ENCODE results near the gene PNLDC1. TPM values are rescaled to one million over a fixed set of nuclear protein-coding genes. Genes with fewer than 3 reads are reported as not detected.
"Not testable (repeated sequence)": the region's sequence is repeated elsewhere in the genome, so short reads cannot be mapped to it uniquely, and the experiment has no call there.

Gene PNLDC1
- total RNA-seq, 1 donor from 2014 or later, result not detected

DNA sequence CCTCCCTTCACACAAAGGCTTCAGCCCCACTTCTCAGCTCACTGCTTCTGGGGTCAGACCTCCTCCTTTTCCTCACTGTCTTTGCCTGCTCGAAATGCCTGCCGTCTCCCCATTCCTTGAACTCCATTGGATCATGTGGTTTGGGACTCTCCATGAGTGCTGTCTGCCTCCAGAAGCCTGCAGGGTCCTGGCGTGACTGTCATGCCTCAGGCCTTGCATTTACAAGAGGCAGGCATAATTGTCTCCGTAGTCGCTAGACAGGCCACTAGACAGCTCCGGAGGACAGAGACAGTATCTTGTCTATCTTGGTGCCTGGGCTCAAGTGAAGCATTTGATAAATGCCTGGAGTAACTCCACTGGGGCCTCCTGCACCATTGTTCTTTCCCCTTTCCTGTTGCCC is 15.3 kb downstream of the PNLDC1 start:
- TF ChIP-seq, protein P1, sequence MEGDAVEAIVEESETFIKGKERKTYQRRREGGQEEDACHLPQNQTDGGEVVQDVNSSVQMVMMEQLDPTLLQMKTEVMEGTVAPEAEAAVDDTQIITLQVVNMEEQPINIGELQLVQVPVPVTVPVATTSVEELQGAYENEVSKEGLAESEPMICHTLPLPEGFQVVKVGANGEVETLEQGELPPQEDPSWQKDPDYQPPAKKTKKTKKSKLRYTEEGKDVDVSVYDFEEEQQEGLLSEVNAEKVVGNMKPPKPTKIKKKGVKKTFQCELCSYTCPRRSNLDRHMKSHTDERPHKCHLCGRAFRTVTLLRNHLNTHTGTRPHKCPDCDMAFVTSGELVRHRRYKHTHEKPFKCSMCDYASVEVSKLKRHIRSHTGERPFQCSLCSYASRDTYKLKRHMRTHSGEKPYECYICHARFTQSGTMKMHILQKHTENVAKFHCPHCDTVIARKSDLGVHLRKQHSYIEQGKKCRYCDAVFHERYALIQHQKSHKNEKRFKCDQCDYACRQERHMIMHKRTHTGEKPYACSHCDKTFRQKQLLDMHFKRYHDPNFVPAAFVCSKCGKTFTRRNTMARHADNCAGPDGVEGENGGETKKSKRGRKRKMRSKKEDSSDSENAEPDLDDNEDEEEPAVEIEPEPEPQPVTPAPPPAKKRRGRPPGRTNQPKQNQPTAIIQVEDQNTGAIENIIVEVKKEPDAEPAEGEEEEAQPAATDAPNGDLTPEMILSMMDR (IDR thresholded peaks at IDR 0.05; ENCODE audit: unreplicated experiment), result no peak
- H3K27ac Mint-ChIP-seq, result no peak overlapping the region
- H3K4me1 Mint-ChIP-seq (ENCODE audit: low read depth), result no peaks in the 10 kb centered on the region
- no peaks in the 10 kb centered on the region for H3K36me3 Mint-ChIP-seq (ENCODE audit: insufficient read depth)
- DNase-seq (ENCODE audit: low spot score, unreplicated experiment), result no peak
- H3K4me3 Mint-ChIP-seq (ENCODE audit: low read depth), result no peak overlapping the region
- H3K27me3 Mint-ChIP-seq, result peaks cover 41% of the 10 kb centered on the region
- no peaks in the 10 kb centered on the region for H3K9me3 Mint-ChIP-seq (ENCODE audit: low read depth)

DNA sequence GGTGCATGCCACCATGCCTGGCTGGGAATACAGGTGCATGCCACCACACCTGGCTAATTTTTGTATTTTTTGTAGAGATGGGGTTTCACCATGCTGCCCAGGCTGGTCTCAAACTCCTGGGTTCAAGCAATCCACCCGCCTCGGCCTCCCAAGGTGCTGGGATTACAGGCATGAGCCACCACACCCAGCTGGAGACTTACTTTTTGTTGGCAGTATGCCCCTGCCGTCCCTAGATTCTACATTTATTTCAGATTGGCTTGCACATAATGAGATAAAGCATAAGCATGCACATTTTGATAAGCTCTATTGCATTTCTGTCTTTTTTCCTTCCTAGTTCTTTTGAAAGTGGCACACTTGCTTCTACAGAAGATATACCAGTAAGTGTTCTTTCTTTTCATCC is 16.7 kb downstream of the PNLDC1 start:
- H3K9me3 Mint-ChIP-seq (ENCODE audit: low read depth); H3K36me3 Mint-ChIP-seq (ENCODE audit: insufficient read depth); DNase-seq (ENCODE audit: low spot score, unreplicated experiment); H3K27ac Mint-ChIP-seq; H3K4me3 Mint-ChIP-seq (ENCODE audit: low read depth); H3K4me1 Mint-ChIP-seq (ENCODE audit: low read depth): not testable (repeated sequence)
- peaks cover 47% of the 10 kb centered on the region for H3K27me3 Mint-ChIP-seq

DNA sequence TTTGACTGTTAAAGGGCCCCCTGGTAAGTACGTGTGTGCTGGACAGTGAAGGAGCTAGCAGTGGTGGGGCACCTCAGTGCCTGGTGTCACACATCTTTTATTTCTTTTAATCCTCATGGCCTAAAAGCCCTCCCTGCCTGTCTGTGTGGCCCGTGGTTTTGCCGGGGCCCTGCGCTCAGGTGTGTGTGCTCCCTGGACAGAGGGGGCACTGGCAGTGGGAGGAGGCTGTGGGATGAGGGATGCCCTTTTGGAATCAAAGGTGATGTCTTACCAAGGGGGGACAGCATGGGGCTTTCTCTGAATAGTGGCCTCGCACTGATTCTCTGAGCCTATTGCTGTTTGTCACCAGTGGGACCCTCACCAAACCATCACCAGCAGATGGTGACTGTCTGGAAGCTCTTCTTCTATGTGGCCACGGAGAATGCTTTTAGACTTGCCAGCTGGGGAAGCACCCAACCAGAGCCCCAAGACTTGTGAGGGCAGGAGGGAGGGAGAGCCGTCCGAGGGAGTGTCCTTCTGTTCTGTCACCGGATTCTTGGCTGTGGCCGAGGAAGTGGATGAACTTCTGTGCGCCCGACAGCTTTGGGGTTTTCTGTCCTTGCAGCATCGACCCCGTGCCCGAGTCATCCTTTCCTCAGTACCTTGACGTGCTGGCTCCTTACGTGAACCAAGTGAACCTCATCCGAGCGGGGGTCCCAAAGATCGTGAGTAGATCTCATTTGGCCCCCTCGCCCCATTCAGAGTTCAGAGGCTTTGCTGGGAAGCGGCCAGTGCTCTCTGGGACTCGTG is 18.1 kb downstream of the PNLDC1 start:
- TF ChIP-seq, protein P1 (IDR thresholded peaks at IDR 0.05; ENCODE audit: unreplicated experiment), result no peak
- Mint-ChIP-seq H3K4me1 (ENCODE audit: low read depth) (no peaks in the 10 kb centered on the region), H3K9me3 (ENCODE audit: low read depth) (no peaks in the 10 kb centered on the region), H3K4me3 (ENCODE audit: low read depth) (no peak overlapping the region), H3K27ac (no peak overlapping the region), H3K36me3 (ENCODE audit: insufficient read depth) (no peaks in the 10 kb centered on the region), H3K27me3 (peaks cover 52% of the 10 kb centered on the region)
- no peak for DNase-seq (ENCODE audit: low spot score, unreplicated experiment)

DNA sequence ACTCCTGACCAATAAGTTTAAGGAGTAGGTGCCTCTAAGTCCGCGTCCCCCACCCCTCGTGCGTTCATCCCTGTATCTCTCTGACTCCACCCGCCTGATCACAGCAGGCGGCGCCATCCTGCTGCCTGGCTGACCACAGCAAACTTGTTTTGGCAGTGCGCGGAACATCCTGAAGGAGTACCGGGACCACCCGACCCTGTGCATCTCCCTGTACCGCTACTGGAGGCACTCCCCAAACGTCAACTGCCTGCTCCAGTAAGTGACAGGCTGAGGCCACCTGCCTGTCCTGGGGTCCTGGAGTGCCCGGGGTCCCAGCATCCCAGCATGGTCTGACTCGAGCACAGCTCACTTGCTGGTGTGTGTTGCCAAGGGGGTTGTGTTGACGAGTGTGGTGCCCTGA is 19.0 kb downstream of the PNLDC1 start:
- TF ChIP-seq, protein P1 (IDR thresholded peaks at IDR 0.05; ENCODE audit: unreplicated experiment), result no peak
- Mint-ChIP-seq H3K9me3 (ENCODE audit: low read depth) (no peaks in the 10 kb centered on the region), H3K27me3 (peaks cover 50% of the 10 kb centered on the region), H3K4me3 (ENCODE audit: low read depth) (no peak overlapping the region), H3K36me3 (ENCODE audit: insufficient read depth) (no peaks in the 10 kb centered on the region), H3K27ac (no peak overlapping the region), H3K4me1 (ENCODE audit: low read depth) (no peaks in the 10 kb centered on the region)
- no peak for DNase-seq (ENCODE audit: low spot score, unreplicated experiment)

DNA sequence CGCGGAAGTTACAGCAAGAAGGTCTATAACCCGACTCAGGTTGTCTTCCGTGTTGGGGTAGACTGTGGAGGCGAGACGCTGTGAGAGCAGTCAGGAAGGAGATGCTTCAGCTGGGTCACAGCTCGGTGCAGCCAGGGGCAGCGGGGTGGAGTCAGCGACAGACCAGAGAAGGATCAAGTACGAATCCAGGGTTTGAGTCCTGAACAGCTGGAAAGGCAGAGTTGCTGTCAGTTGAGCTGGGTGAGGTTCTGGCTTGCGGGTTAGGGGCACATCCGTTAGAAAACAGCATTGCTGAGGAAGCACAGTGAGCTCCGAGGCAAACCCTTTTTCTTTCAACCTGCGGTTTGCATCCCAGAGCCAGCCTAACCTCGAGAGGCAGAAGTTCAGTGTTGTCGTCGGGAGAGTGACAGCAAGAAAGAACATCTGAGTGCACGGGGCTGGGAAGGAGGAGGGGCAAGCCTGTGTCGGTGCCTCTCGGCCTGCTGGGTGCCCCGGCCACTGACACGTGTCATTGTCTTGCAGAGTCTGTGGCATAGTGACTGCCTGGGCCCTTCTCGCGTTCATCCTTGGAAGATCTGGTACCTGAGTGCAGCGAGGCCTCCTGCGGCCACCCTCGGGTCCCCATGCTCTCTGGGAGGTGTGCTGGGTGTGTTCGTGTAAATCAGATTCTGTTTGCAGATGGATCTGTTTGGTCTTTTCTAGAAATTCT is 20.0 kb downstream of the PNLDC1 start:
- no peak for DNase-seq (ENCODE audit: low spot score, unreplicated experiment)

More for the DNA sequence above, 20.0 kb downstream of the PNLDC1 start:
- TF ChIP-seq, protein P1 (IDR thresholded peaks at IDR 0.05; ENCODE audit: unreplicated experiment), result no peak
- H3K9me3 Mint-ChIP-seq (ENCODE audit: low read depth), result no peaks in the 10 kb centered on the region
- H3K4me3 Mint-ChIP-seq (ENCODE audit: low read depth), result no peak overlapping the region
- peaks cover 47% of the 10 kb centered on the region for H3K27me3 Mint-ChIP-seq
- H3K27ac Mint-ChIP-seq, result no peak overlapping the region
- no peaks in the 10 kb centered on the region for H3K36me3 Mint-ChIP-seq (ENCODE audit: insufficient read depth)
- no peaks in the 10 kb centered on the region for H3K4me1 Mint-ChIP-seq (ENCODE audit: low read depth)
